ENCODE data around the gene THOP1.

Gene THOP1

DNA sequence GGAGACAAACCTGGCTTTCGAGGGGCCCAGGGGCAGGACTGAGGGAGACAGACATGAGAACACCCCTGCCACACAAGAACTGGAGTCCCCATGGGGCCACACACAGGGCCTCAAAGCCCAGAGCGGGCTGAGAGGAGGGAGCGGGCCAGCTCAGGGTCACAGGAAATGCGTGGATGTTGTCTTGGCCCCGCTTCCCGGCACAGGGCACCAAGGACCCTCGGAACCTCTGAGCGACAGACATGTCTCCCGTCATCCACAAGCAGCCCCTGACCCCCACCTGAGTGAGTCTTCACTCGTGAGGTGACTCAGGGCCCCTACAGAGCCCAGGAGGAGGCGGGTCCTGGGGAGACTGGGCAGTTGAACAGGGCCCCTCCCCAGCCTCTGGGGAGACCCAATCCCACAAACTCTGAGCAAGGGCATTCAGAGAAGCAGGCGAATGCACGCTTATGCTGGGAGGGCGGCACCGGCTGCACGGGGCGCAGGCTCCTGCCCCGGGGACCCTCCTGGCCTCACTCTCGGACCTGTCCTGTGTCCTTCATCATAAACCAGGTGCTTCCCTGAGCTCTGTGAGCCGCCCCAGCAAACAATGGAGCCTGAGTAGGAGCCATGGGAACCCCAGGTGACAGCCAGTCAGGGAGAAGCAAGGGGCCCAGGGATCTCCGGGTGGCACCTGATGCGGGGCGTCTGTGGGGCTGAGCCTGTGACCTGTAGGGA lies 22.4 kb upstream of the THOP1 start:
- DNase-seq (ENCODE audit: low read depth), result no peak

DNA sequence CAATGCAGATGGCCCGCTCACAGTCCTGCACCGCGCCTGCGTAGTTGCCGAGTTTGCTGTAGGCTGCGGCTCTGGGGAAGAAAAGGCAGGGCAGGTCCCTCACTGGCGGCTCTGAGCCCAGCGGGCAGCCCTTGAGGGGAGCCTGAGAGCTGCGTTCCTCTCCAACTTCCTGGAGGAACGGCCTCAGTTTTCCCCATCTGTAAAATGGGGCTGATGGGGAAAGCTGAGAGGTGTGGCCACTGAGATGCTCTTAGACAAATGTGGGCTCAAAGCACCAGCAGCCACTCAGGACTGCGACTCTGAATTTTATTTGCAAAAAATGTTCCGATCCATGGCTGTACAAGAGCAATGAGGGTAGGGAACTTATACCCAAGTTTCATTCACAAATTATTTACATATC lies 21.6 kb upstream of the THOP1 start:
- DNase-seq (ENCODE audit: low read depth), result no peak

DNA sequence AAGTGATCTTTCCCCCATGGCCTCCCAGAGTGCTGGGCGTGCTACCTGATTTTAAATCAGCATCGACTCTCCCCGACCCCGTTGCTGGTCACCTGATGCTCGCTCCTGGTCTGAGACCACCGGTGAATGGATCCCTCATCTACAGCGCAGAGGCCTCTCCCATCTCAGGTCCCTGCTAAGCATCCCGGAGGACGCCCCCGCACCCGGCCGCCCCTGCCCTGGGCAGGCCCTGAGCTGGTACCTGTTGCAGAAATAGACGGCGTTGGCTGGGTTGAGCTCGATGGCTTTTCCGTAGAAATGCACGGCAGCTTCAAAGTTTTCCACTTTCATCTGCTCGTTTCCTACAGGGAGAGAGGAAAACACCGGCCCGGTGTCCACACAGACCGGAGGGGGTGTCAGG lies 20.4 kb upstream of the THOP1 start:
- DNase-seq (ENCODE audit: low read depth), result no peak

DNA sequence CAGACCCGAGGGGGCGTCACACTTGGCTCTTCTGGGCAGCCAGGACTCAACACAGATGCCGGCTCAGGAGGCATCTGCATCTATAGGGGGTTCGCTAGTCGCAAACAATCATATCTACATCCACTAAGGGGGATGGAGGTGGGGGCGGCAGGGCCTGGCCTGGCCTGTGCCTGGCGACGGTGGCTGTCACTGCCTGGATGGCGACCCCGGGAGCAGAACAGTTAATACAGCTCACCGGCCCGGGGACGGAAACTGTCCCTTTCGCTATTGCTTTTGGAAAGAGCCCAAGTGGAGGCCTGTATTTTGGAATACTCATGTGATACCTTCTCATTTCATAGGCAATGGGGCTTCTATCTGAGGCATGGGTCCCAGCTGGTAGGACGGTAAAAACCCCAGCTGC lies 19.9 kb upstream of the THOP1 start:
- DNase-seq (ENCODE audit: low read depth), result no peak

DNA sequence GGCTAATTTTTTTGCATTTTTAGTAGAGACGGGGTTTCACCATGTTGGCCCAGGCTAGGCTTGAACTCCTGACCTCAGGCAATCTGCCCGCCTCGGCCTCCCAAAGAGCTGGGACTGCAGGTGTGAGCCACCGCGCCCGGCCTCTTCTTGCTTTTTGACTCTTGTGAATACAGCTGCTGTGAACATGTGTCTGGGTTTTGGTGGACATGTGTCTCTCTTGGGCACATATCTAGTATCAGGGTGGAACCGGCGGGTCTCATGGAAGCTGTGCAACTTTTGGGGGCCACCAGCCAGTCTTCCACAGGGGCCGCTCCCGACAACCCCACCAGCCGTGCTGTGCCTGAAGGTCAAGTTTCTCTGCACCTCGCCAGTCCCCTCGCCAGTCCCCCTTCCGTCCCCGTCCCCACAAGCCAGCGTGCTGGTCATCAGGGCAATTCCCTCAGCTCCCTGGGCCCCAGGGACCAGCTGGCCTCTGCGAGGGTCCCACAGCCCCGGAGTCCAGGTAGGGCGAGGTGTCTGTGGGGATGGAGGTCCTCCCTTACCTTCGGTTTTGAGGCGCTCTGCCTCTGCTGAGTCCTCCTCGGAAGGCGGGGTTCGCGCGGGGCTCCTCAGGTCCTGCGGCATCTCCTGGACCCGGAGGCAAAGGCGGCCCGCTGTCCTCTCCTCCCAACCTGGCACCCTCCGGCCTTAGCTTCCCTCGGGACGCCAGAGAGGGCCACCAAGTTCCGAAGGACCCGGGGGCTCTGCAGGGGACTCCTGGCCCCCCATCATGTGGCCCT lies 18.5 kb upstream of the THOP1 start:
- DNase-seq (ENCODE audit: low read depth), result no peak

DNA sequence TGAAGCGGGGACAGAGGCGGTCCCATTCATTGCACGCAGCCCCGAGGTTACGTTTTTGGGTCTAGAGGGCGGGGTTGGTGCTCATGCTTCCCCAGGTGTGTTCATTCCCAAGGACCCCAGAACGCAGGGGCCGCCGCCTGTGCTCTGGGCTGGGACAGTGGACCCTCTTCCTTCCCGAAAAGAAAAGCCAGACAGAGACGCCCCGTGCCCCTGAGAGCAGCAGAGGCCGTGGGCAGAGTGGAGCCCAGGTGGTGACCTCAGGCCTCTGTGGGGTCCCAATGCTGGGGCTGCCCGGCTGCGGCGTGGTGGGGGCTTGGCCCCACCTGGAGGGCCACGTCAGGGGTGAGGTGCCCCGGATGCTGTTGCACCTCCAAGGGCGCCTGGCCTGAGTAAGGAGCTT lies 17.6 kb upstream of the THOP1 start:
- no peak for DNase-seq (ENCODE audit: low read depth)

DNA sequence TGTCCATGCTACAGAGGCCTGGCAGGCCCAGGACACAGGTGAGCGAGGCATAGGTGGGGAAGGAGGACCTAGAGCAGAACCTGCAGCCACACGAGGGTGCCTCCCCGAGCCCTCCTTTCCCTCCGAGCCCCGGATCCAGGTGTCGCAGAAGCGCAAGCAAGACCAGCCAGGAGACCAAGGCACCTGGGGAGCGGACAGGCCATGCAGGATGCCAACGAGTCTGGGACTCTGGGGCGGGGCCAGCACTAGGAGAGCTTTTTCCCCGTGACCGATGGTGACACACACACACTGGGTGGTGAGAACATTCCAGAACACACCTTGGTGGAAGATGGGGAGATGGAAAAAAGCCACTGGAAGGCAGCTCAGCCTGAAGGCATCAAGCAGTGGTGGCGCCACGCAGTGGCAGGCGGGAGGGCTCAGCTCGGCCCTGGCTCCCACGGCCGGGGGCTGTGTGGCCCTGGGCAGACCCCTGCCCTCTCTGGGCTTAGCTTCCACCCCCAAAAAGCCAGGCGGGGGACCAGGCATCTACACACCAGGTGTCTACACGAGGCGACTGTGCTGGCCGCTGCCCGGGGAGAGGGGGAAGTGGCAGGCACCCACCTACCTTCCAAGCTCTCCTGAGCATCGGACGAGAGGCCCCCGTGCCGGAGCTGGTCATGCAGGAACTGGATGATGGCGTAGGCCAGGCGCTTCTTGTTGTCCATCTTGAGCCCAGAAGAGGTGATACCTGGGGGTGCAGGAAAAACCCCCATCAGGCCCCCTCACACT lies 16.8 kb upstream of the THOP1 start:
- DNase-seq (ENCODE audit: low read depth), result no peak

DNA sequence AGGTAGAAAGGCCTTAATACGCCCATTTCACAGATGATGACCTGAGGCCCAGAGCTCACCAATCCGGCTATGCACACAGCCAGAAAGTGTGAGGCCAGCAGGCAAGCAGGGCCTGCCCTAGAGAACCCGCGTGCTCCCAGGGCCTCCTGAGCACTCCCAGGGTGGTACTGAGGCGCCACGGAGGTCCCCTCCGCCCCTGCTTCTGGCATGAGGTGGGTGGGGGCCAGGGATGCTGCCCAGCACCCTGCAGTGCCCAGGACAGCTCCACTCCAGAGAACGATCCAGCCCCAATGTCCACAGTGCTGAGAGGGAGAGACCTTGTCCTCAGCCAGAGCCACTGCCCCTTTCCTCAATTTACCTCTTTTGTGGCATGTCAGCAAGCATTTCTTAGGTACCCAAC lies 16.1 kb upstream of the THOP1 start:
- no peak for DNase-seq (ENCODE audit: low read depth)

DNA sequence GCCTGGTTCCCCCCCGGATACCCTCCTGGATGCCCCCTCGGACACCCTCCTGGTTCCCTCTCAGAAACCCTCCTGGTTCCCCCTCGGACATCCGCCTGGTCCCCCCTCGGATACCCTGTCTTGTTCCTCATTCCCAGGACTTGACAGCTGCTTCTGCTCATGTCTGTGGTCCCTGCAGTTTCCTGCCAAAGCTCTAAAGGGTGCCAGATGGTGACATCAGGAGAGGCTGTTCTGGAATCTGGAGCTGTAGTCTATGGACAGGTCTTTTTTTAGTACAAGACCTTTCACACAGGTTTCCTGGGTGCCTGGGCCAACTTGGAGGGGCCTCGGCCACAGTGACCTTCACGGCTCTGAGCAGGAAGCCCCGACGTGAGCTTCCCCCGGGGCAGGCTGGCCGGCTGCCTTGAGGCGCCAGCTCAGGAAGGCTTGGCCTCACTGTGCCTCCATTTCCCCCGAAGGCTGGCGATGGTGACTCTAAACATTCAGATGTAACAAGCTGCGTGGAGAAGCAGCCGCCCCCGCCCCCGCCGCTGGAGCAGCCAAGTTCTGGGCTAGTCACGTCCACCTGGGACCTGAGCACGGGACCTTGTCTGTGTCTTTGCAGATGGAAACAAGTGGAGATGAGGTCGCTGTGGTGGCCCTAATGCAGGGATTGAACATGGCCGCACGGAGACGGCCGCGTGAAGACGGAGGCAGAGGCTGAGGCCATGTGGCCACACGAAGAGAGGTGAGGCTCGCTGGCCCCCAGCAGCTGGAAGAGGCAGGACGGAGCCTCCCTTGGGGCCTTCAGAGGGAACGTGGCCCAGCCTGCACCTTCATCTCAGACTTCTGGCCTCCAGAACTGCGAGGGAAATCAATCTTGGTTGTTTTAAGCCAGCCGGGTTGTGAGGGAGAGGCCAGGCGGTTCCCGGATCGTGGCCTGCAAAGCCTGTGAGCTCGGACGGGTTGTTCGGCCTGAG lies 15.0 kb upstream of the THOP1 start:
- DNase-seq (ENCODE audit: low read depth), result no peak

DNA sequence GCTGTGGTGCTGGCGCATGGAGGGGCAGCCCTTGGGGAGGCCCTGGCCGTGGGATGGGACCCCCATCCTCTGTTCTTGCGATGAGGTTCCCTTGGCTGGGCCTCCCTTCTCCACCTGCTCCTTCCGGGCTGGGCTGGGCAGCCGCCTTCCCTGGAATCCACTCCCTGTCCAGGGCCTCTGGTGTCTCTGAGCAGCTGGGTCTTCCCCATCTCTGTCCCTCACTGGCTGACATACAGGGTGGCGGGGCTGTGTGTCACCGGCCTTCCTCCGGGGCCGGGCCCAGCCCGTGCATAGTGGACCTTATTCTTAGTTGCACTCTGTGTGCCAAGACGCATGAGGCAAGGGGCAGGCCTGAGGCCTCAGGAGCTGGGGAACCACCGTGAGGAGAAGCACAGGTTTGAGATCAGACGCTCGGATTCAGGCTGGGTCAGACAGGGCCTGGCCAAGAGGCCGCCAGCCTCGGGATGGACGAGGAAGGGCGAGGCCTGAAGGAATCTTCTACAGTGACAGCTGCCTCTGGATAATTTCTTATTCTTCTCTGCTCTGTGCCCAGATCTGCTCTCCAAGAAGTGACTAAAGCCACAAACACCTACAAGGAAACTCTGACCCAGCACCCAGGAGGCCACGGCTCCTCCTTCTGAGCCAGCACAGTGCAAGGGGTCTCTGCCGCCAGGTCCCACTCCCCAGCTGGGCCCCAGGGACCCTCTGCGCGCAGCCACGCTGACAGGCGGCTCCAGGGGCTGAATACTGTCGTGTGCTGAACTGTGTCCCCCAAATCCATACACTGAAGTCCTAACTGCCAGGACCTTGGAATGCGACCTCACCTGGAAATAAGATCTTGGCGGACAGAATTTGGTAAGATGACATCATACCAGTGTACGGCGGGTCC lies 13.3 kb upstream of the THOP1 start:
- no peak for DNase-seq (ENCODE audit: low read depth)

DNA sequence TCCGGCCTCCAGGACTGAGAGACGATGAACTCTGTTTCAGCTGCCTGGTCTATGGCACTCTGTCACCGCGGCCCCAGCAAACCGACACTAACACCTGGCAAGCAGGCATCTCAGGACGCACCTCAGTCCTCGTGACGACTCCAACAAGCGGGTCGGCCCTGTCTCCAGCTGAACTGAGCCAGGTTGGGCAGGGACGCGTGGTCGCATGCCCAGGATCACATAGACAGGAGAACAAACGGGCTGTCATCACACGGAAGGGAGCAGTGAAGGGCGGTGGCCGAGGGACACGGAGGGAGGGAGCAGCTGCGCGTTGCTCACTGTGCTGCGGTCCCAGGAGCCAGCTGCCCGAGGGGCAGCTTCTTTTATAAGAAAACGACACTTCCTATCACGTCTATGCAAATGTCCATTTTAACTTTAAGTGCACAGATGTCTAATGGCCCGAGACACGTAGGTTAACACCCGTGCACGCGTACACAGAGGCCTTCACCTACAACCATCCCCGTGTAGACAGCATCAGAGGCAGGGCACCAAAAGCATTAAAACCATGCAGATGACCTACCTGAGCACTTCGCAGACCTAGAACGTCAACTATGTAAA lies 11.1 kb upstream of the THOP1 start:
- no peak for DNase-seq (ENCODE audit: low read depth)

DNA sequence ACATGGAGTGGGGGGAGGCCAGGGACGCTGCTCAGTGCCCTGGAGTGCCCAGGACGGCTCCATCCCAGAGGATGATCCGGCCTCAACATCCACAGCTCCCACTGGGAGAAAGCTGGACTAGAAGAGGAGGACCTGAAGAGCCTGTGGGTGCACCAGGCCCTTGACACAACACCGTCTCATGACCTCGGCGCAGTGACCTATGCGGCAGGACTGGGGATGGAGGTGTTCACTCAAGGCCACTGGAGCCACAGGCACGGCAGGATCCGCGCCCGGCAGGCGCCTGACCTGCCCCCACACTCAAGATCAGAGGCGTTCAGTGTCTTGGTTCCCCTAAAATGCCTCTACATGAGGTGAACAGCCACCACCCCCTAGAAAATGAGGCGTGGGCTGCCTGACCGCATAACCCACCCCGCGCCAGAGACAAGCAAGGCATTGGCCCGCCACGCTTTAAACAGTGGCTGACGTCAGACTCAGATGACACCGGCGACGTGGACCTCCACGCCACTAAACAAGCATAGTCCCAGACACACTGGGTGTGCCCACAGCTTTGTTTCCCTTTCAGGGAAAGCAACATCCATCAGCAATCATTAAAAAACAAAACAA lies 10.2 kb upstream of the THOP1 start:
- no peak for DNase-seq (ENCODE audit: low read depth)

DNA sequence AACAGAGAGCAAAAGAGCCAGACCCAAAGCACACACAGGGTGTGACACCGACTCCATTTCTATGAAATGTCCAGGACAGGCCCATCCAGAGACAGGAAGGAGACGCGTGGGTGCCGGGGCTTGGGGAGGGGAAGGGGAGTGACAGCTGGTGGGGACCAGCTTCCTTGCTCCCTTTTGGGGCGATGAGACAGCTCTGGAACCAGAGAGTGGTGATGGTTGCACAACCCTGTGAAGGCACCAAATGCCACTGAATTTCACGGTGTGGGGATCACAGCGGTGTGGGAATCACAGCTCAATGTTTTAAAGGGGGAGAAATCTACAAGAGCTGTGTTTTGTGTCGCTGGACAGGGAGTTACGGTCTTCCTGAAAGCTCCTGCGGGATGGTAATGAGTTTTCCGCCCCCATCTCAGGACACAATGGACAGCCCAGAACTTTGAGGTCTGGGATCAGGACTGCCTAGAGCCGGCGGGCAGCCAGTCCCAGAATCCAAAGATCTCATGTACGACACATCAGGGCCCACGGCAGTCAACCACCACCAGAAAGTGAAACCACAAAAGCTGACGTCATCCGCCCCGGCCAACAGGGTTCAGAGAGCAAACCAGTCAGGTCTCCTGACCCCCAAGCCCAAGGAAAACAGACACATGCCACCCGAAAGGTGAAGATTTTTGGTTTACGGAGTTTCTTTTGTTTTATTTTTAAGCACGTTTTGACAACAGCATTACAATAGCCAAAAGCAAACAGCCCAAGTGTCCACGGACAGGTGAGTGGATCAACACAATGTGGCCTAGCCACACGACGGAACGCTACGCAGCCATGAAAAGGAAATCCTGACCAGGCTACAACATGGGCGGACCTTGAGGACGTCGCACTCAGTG lies 9.5 kb upstream of the THOP1 start:
- DNase-seq (ENCODE audit: low read depth), result no peak

DNA sequence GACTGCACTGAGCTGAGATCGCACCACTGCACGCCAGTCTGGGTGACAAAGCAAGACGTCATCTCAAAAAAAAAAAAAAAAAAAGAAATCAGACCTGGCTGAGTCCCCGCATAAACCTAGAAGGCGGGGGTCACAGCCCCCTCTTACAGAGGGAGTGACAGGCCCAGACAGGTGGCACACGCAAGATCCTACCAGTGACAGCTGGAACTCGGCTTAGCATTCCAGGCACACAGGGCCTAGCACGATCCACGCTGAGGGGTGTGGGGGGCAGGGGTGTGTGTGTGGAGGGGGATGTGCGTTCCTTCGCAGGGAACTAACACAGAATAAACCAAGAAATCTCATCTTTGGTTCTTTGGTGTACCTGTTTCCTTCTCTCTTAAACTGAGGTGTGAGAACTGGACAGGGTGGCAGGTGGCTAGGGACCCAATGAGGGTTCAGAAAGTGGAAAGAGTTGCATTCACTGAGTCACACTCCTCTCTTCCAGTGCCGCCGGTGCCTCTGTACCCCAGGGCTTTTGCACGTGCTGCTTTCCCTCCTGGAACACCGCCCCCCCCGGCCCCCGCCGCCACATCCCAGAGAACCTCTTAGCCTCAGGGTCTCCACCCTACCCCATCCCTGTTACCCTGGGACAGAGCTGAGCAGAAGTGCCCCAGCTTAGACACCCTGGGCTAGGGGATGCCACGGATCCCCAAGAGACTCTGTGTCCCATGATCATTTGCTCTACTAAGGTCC lies 7.2 kb upstream of the THOP1 start:
- DNase-seq (ENCODE audit: low read depth), result no peak

DNA sequence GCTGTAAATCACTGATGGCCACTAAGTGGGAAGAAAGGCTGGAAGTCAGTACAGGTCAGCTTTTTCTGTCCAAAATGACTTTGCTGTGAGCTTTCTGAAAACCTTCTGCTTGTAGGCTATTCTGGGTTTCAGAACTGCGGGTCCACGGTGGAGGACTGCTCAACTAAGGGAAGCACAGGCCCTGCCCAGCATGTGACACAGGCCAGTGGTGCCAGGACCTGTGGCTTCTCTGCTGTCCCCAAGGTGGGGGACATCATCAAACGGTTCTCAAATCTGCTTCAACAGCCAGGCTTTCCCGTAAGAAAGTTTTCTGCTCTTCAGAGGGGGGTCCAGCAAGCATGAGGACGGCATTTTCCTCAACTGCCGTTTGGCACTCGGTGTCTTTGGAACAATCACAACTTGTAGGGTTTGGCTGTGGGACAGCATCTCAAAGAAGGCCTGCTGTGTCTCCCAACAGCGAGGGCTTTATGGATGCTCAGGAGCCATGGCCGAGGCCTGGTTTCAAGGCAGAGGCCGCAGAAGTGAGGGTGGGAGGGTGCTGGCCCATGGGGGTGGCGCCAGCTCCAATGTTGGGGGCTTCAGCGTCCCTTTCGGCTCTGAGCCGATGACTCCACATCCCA lies 6.1 kb upstream of the THOP1 start:
- DNase-seq (ENCODE audit: low read depth), result no peak

DNA sequence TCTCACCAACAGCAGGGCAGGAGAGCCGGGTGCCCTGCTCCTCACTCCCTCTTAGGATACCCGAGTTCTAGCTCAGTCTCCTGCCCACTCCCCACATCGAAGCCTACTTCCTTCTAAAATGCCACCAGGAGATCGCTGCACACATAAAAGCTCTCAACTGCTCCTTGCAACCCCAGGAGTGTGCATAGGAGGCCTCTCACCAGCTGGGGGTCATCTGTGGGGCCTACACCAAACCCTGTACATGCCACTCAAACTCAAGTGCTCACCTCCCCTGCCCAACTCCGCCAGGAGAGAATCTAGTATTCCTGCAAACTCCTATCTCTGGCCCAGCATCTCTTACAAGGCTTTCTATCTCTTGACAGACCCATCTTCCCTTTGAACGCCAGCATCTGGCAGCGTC lies 5.0 kb upstream of the THOP1 start:
- no peak for DNase-seq (ENCODE audit: low read depth)

DNA sequence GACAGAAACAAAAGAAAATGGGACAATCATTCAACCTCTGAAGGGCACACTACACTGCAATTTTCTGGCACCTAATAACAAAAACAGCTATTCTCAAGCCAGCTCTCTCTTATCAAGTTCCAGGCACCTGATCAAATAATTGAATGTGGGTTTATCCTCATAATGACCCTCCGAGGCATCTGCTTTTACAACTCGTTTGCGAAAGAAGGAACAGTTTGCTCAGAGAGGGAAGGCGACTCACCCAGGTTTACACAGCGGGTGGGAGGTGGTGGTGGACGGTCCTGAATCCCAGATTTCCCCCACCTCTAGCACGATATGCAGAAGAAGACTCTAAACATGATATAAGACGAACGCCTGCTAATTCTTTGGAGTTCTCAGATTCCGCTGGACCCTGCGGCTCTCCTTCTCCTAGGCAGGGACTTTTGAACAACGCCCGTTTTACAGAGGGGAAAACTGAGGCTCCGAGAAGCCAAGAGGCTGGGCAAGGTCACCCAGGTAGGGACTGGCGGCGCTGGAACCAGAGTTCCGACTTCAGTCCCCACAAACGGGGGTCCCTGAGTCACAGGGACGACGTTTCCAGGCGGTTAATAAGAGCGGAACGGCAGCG lies 2.9 kb upstream of the THOP1 start:
- DNase-seq (ENCODE audit: low read depth), result no peak

Data from HS-27A (cell line).